Mesenchymal stem cell (in vitro differentiated cells and primary cell): ENCODE data around the gene OTULIN.

Experiments used
- DNase-seq: peaks from one replicate; pipeline ENCODE4 v3.0.0-alpha.2; 2013
- H2AFZ ChIP-seq: one replicate; pipeline ENCODE4 v1.6.1; 2013; ENCODE audit warnings: low read depth, mild to moderate bottlenecking, control low read depth, inconsistent platforms, low read length, moderate library complexity
- H2AK5ac ChIP-seq: 2 replicates; pipeline ENCODE4 v1.6.1; 2013; ENCODE audit warnings: low read length, moderate library complexity, mild to moderate bottlenecking, inconsistent platforms; ENCODE audit not compliant: severe bottlenecking
- H2BK120ac ChIP-seq: one replicate; pipeline ENCODE4 v1.6.1; 2013; ENCODE audit warnings: low read depth, mild to moderate bottlenecking, inconsistent platforms, low read length, moderate library complexity
- H2BK12ac ChIP-seq, 2 experiments: one replicate each; pipeline ENCODE4 v1.6.1; 2013; ENCODE audit warnings: inconsistent platforms in 2 of 2, low read length in 2 of 2, mild to moderate bottlenecking in 2 of 2, moderate library complexity in 2 of 2, control low read depth in 1 of 2
- H2BK15ac ChIP-seq: one replicate; pipeline ENCODE4 v1.6.1; 2013; ENCODE audit warnings: mild to moderate bottlenecking, low read depth, inconsistent platforms; ENCODE audit not compliant: poor library complexity, severe bottlenecking
- H2BK5ac ChIP-seq: 2 replicates; pipeline ENCODE4 v1.6.1; 2013; ENCODE audit warnings: low read depth, mild to moderate bottlenecking, low read length, control low read depth, inconsistent platforms; ENCODE audit not compliant: poor library complexity, severe bottlenecking
- H3K14ac ChIP-seq, 2 experiments: one replicate each; pipeline ENCODE4 v1.6.1; 2013; ENCODE audit warnings: inconsistent platforms in 2 of 2, low read length in 2 of 2, control low read depth in 1 of 2, mild to moderate bottlenecking in 1 of 2, moderate library complexity in 1 of 2
- H3K18ac ChIP-seq, 2 experiments: one replicate each; pipeline ENCODE4 v1.6.1; 2013; ENCODE audit warnings: inconsistent platforms in 2 of 2, low read length in 2 of 2, control low read depth in 1 of 2, low read depth in 1 of 2, mild to moderate bottlenecking in 1 of 2
- H3K23ac ChIP-seq, 2 experiments: one replicate each; pipeline ENCODE4 v1.6.1; 2013; ENCODE audit warnings: inconsistent platforms in 2 of 2, low read length in 2 of 2, mild to moderate bottlenecking in 2 of 2, moderate library complexity in 2 of 2, control low read depth in 1 of 2
- H3K27ac ChIP-seq: 2 replicates; pipeline ENCODE4 v1.5.1; 2013; ENCODE audit warnings: mild to moderate bottlenecking, moderate library complexity, low read length, control low read depth, inconsistent platforms; ENCODE audit not compliant: poor library complexity, severe bottlenecking
- H3K27me3 ChIP-seq, 2 experiments: 2 replicates each; pipeline versions ENCODE4 v1.6.1 to v1.7.0; 2013; ENCODE audit warnings: low read length in 2 of 2, mild to moderate bottlenecking in 2 of 2, moderate library complexity in 2 of 2, control low read depth in 1 of 2, inconsistent platforms in 1 of 2; ENCODE audit not compliant: control insufficient read depth in 1 of 2, insufficient read depth in 1 of 2
- H3K36me3 ChIP-seq, 2 experiments: 2 replicates each; pipeline versions ENCODE4 v1.6.1 to v1.7.0; 2013; ENCODE audit warnings: low read length in 2 of 2, control low read depth in 1 of 2, inconsistent platforms in 1 of 2, low read depth in 1 of 2, mild to moderate bottlenecking in 1 of 2; ENCODE audit not compliant: insufficient read depth in 2 of 2, control insufficient read depth in 1 of 2
- H3K4ac ChIP-seq, 2 experiments: one replicate each; pipeline ENCODE4 v1.6.1; 2013; ENCODE audit warnings: inconsistent platforms in 2 of 2, low read length in 2 of 2, mild to moderate bottlenecking in 2 of 2, moderate library complexity in 2 of 2, control low read depth in 1 of 2, low read depth in 1 of 2
- H3K4me1 ChIP-seq: 2 replicates; pipeline ENCODE4 v1.6.1; 2013; ENCODE audit warnings: low read depth, low read length, control low read depth; ENCODE audit not compliant: control insufficient read depth, insufficient read depth
- H3K4me2 ChIP-seq: 2 replicates; pipeline ENCODE4 v1.6.1; 2013; ENCODE audit warnings: low read length, mild to moderate bottlenecking, inconsistent platforms; ENCODE audit not compliant: poor library complexity, severe bottlenecking
- H3K4me3 ChIP-seq, 2 experiments: 2 replicates each; pipeline versions ENCODE4 v1.5.1 to v1.7.0; 2013; ENCODE audit warnings: low read length in 2 of 2, mild to moderate bottlenecking in 2 of 2, control low read depth in 1 of 2, low read depth in 1 of 2; ENCODE audit not compliant: insufficient read depth in 1 of 2
- H3K79me1 ChIP-seq: replicated peaks from 2 replicates; pipeline ENCODE4 v1.6.1; 2013; ENCODE audit warnings: mild to moderate bottlenecking, control low read depth, low read length, inconsistent platforms; ENCODE audit not compliant: poor library complexity, severe bottlenecking
- H3K9ac ChIP-seq: 2 replicates; pipeline ENCODE4 v1.7.0; 2013; ENCODE audit warnings: mild to moderate bottlenecking, low read length, moderate library complexity
- H3K9me3 ChIP-seq: 2 replicates; pipeline ENCODE4 v1.7.0; 2013; ENCODE audit warnings: mild to moderate bottlenecking, low read length; ENCODE audit not compliant: control insufficient read depth
- H4K8ac ChIP-seq: one replicate; pipeline ENCODE4 v1.6.1; 2013; ENCODE audit warnings: inconsistent platforms, mild to moderate bottlenecking, low read length, moderate library complexity
- H4K91ac ChIP-seq: one replicate; pipeline ENCODE4 v1.6.1; 2013; ENCODE audit warnings: mild to moderate bottlenecking, low read length, inconsistent platforms
- WGBS: methylation state at CpG from one replicate; pipeline ENCODE4 v1.1.7; 2013; ENCODE audit warnings: mixed read lengths; 5-methylcytosine and 5-hydroxymethylcytosine counted together

OTULIN gene

GRCh38 chr5:14713476-14714390 lies 49.2 kb downstream of the OTULIN start:
- peaks cover 9% of the 10 kb centered on the region for H3K79me1 ChIP-seq
- WGBS = 97% methylated on average over 23 of the region's 23 CpGs
- H2BK15ac ChIP-seq = no peak overlapping the region
- peak overlapping the region; percentile 10 for H4K8ac ChIP-seq
- no peak overlapping the region for H3K9ac ChIP-seq
- H2AK5ac ChIP-seq = no peak overlapping the region
- peak overlapping the region; percentile 56 for H4K91ac ChIP-seq
- peaks cover 5% of the 10 kb centered on the region for H3K4me1 ChIP-seq
- H3K14ac ChIP-seq = no peak overlapping the region
- no peak overlapping the region for H2BK5ac ChIP-seq
- peaks cover 55 to 84% of the 10 kb centered on the region in 2 experiments for H3K36me3 ChIP-seq
- H2AFZ ChIP-seq = no peak overlapping the region
- no peak for DNase-seq
- no peak overlapping the region for H3K18ac ChIP-seq
- no peak overlapping the region for H3K4ac ChIP-seq
- no peak overlapping the region for H3K4me2 ChIP-seq
- no peak overlapping the region for H3K4me3 ChIP-seq
- H3K27ac ChIP-seq = no peak overlapping the region
- no peaks in the 10 kb centered on the region for H3K9me3 ChIP-seq
- no peak overlapping the region for H3K23ac ChIP-seq
- no peak overlapping the region for H2BK12ac ChIP-seq
- no peak overlapping the region for H2BK120ac ChIP-seq
- no peaks in the 10 kb centered on the region for H3K27me3 ChIP-seq

- Histone ChIP-seq H2AFZ (no peak overlapping the region), H2BK120ac (no peak overlapping the region), H3K4me3 (no peak overlapping the region), H3K9ac (no peak overlapping the region), H3K18ac (no peak overlapping the region), H2BK5ac (no peak overlapping the region), H3K27ac (no peak overlapping the region), H3K4ac (no peak overlapping the region), H3K79me1 (peaks cover 9% of the 10 kb centered on the region), H4K91ac (no peak overlapping the region), H4K8ac (peak overlapping the region; percentile 53), H2BK12ac (no peak overlapping the region), H2AK5ac (no peak overlapping the region), H3K36me3 (peaks cover 53 to 75% of the 10 kb centered on the region in 2 experiments), H3K14ac (no peak overlapping the region), H3K27me3 (no peaks in the 10 kb centered on the region), H3K9me3 (no peaks in the 10 kb centered on the region), H3K23ac (no peak overlapping the region), H3K4me1 (peaks cover 5% of the 10 kb centered on the region), H2BK15ac (no peak overlapping the region), H3K4me2 (no peak overlapping the region)
- DNase-seq = no peak
- 100% methylated on average over 6 of the region's 6 CpGs for WGBS
Measured at GRCh38 chr5:14714706-14715105, 50.2 kb downstream of the OTULIN start.

- no peak overlapping the region for H3K23ac ChIP-seq
- no peak overlapping the region for H2BK12ac ChIP-seq
- peak; percentile 42 for DNase-seq
- H2BK120ac ChIP-seq = no peak overlapping the region
- H3K36me3 ChIP-seq = peaks cover 50 to 67% of the 10 kb centered on the region in 2 experiments
- H3K9ac ChIP-seq = no peak overlapping the region
- H3K27ac ChIP-seq = no peak overlapping the region
- H3K79me1 ChIP-seq = peaks cover 9% of the 10 kb centered on the region
- H4K91ac ChIP-seq = no peak overlapping the region
- no peak overlapping the region for H3K14ac ChIP-seq
- H2BK15ac ChIP-seq = no peak overlapping the region
- H3K27me3 ChIP-seq = no peaks in the 10 kb centered on the region
- H2AK5ac ChIP-seq = no peak overlapping the region
- H3K9me3 ChIP-seq = no peaks in the 10 kb centered on the region
- H3K4me2 ChIP-seq = no peak overlapping the region
- peaks cover 5% of the 10 kb centered on the region for H3K4me1 ChIP-seq
- H3K4ac ChIP-seq = no peak overlapping the region
- no peak overlapping the region for H2AFZ ChIP-seq
- no peak overlapping the region for H3K4me3 ChIP-seq
- no peak overlapping the region for H4K8ac ChIP-seq
- no peak overlapping the region for H3K18ac ChIP-seq
- 99% methylated on average over 3 of the region's 3 CpGs for WGBS
- no peak overlapping the region for H2BK5ac ChIP-seq
Measured at GRCh38 chr5:14715481-14715880, 51.0 kb downstream of the OTULIN start.

GRCh38 chr5:14716755-14717752 lies 52.5 kb downstream of the OTULIN start:
- H2AFZ ChIP-seq = no peak overlapping the region
- H3K4ac ChIP-seq = no peak overlapping the region
- H4K8ac ChIP-seq = peak overlapping the region; percentile 72
- no peak overlapping the region for H3K27ac ChIP-seq
- WGBS = 97% methylated on average over 10 of the region's 13 CpGs
- H3K4me1 ChIP-seq = peaks cover 8% of the 10 kb centered on the region
- H2BK12ac ChIP-seq = no peak overlapping the region
- H3K18ac ChIP-seq = no peak overlapping the region
- H2BK120ac ChIP-seq = no peak overlapping the region
- H3K23ac ChIP-seq = no peak overlapping the region
- H3K36me3 ChIP-seq = peaks cover 35 to 58% of the 10 kb centered on the region in 2 experiments
- H3K4me2 ChIP-seq = no peak overlapping the region
- H4K91ac ChIP-seq = no peak overlapping the region
- H3K14ac ChIP-seq = no peak overlapping the region
- peaks cover 3% of the 10 kb centered on the region for H3K79me1 ChIP-seq
- H3K27me3 ChIP-seq = no peaks in the 10 kb centered on the region
- no peak overlapping the region for H2BK15ac ChIP-seq
- H2AK5ac ChIP-seq = no peak overlapping the region
- H3K9ac ChIP-seq = no peak overlapping the region
- H2BK5ac ChIP-seq = no peak overlapping the region
- no peak for DNase-seq
- no peak overlapping the region for H3K4me3 ChIP-seq
- H3K9me3 ChIP-seq = no peaks in the 10 kb centered on the region
